ENCODE data around the gene NKAIN2.
"Not testable (repeated sequence)": the region's sequence is repeated elsewhere in the genome, so short reads cannot be mapped to it uniquely, and the experiment has no call there.

The NKAIN2 gene

GRCh38 chr6:124459268-124459667 is 655.6 kb downstream of the NKAIN2 start:
- no peak for DNase-seq

GRCh38 chr6:124462750-124463149 is 659.1 kb downstream of the NKAIN2 start:
- no peak for DNase-seq

- no peak for DNase-seq
Measured at GRCh38 chr6:124463271-124463670, 659.6 kb downstream of the NKAIN2 start.

- DNase-seq = not testable (repeated sequence)
Measured at GRCh38 chr6:124464600-124464999, 660.9 kb downstream of the NKAIN2 start.

- no peak for DNase-seq
Measured at GRCh38 chr6:124466949-124467348, 663.3 kb downstream of the NKAIN2 start.

GRCh38 chr6:124467366-124467765 is 663.7 kb downstream of the NKAIN2 start:
- DNase-seq = no peak

- no peak for DNase-seq
Measured at GRCh38 chr6:124470803-124471202, 667.1 kb downstream of the NKAIN2 start.

- DNase-seq = no peak
Measured at GRCh38 chr6:124475176-124475575, 671.5 kb downstream of the NKAIN2 start.

GRCh38 chr6:124478906-124479305 is 675.2 kb downstream of the NKAIN2 start:
- no peak for DNase-seq

- DNase-seq = no peak
Measured at GRCh38 chr6:124479991-124480430, 676.3 kb downstream of the NKAIN2 start.

GRCh38 chr6:124482071-124482491 is 678.4 kb downstream of the NKAIN2 start:
- DNase-seq = no peak

GRCh38 chr6:124487623-124488431 is 684.2 kb downstream of the NKAIN2 start:
- no peak for DNase-seq

GRCh38 chr6:124490122-124490521 is 686.5 kb downstream of the NKAIN2 start:
- no peak for DNase-seq

GRCh38 chr6:124493259-124493658 is 689.6 kb downstream of the NKAIN2 start:
- no peak for DNase-seq

GRCh38 chr6:124494956-124495664 is 691.4 kb downstream of the NKAIN2 start:
- DNase-seq = no peak

- DNase-seq = no peak
Measured at GRCh38 chr6:124495665-124496190, 692.1 kb downstream of the NKAIN2 start.

- no peak for DNase-seq
Measured at GRCh38 chr6:124496334-124496733, 692.7 kb downstream of the NKAIN2 start.

GRCh38 chr6:124512431-124512830 is 708.8 kb downstream of the NKAIN2 start:
- no peak for DNase-seq

- no peak for DNase-seq
Measured at GRCh38 chr6:124517339-124517738, 713.7 kb downstream of the NKAIN2 start.

GRCh38 chr6:124520514-124520913 is 716.8 kb downstream of the NKAIN2 start:
- DNase-seq = no peak

- DNase-seq = no peak
Measured at GRCh38 chr6:124522335-124522734, 718.7 kb downstream of the NKAIN2 start.

GRCh38 chr6:124524491-124525200 is 721.0 kb downstream of the NKAIN2 start:
- no peak for DNase-seq

- no peak for DNase-seq
Measured at GRCh38 chr6:124530926-124531325, 727.3 kb downstream of the NKAIN2 start.

Measured in KG1 (cell line).